Esophagus squamous epithelium (tissue), 4 donors: ENCODE results near the gene CABP4.

Experiments used
- POLR2A ChIP-seq, 4 donors: fragments of 450-650 bp; IDR thresholded peaks; one replicate each; pipeline ENCODE4 v1.6.1; 2017; ENCODE audit warnings: antibody characterized with exemption in 4 of 4, mild to moderate bottlenecking in 4 of 4, moderate library complexity in 3 of 4
- TF ChIP-seq, protein P1 (sequence below), 6 experiments: fragments of 450-650 bp in 4 of 6; fragments of 200-600 bp in 2 of 6; sonication (generic) in 2 of 6; IDR thresholded peaks; one replicate each; pipeline ENCODE4 v1.5.1; 2016 to 2019; ENCODE audit warnings: antibody characterized with exemption in 6 of 6, mild to moderate bottlenecking in 4 of 6, moderate library complexity in 4 of 6

DNA sequence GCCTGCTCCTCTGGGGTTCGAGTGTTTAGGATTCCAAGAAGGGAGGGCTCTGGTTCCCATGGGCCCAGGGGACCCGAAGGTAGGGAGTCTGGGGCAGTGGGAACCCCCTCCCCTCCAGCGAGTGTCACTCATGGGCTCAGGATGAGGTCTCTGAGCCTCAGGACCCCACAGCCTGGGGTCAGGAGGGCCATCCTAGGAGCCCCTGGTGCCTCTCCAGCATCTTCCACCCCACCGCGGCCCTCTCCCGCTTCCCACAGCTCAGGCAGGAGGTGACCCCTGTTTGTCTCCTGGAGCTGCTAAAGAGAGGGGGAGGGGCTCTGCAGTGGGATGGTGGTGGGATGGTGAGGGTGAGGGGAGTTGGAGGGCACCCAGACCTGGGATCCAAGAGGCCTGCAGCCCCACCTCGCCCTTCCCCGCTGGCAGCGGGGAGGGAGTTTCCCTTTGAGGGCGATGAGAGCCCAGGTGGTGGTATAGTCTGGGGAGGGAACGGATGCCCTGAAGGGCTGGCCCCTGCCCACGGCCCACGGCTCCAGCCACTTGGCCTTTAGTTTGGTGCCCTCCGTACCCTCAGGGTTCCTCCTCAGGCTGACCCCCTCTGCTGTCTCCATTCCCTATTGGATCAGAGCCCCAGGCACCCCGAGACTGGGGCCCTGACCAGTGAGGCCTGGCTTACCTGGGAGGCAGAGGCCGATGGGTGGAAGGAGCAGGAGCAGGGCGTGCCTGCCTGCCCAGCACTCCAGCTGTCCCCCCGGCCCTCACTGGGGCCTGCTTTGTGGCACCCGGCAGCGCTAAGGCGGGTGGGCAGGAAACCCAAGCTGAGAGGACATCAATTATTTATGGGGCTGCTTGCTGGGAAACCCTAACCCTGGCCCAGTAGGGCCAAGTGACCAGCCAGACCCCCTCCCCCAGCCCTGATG lies 1.1 kb upstream of the CABP4 start:
- TF ChIP-seq, protein P1, sequence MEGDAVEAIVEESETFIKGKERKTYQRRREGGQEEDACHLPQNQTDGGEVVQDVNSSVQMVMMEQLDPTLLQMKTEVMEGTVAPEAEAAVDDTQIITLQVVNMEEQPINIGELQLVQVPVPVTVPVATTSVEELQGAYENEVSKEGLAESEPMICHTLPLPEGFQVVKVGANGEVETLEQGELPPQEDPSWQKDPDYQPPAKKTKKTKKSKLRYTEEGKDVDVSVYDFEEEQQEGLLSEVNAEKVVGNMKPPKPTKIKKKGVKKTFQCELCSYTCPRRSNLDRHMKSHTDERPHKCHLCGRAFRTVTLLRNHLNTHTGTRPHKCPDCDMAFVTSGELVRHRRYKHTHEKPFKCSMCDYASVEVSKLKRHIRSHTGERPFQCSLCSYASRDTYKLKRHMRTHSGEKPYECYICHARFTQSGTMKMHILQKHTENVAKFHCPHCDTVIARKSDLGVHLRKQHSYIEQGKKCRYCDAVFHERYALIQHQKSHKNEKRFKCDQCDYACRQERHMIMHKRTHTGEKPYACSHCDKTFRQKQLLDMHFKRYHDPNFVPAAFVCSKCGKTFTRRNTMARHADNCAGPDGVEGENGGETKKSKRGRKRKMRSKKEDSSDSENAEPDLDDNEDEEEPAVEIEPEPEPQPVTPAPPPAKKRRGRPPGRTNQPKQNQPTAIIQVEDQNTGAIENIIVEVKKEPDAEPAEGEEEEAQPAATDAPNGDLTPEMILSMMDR (IDR thresholded peaks at IDR 0.05), result no peak
- TF ChIP-seq POLR2A (IDR thresholded peaks at IDR 0.05), result no peak
